Globus pallidus (tissue), 1 donor: ENCODE results near the gene UFD1.

ENCODE experiments used
- DNase-seq: peaks from one replicate; pipeline ENCODE4 v3.0.0-alpha.2; 2015; ENCODE audit warnings: low spot score

UFD1 gene, protein sequence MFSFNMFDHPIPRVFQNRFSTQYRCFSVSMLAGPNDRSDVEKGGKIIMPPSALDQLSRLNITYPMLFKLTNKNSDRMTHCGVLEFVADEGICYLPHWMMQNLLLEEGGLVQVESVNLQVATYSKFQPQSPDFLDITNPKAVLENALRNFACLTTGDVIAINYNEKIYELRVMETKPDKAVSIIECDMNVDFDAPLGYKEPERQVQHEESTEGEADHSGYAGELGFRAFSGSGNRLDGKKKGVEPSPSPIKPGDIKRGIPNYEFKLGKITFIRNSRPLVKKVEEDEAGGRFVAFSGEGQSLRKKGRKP

DNA sequence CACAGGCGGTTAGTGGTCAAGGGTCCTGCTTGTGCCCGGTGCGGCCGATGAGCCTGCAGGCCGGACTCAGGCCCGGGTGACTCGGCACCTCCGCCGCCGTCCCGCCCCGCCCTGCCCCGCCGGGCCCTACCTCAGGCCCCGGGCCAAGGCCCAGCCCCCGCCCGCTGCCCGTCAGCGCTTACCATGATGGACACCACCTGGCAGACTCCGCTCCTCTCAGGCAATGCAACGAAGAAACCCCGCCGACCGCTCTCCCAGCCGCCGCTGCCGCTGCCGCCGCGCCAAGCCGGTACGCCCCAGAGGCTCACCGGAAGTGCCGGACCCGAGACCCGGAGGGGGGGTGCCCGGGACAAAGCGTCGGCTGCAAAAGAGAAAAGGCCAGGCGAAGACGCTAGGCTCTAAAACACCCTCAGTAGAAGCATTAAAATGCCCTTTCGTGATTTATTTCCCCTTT, at the start of gene UFD1:
Gene UFD1 (minus strand): TSS at position 293 of the 454 bp plus-strand sequence. CDS start 108 bp downstream, at position 185.
- DNase-seq: peak; percentile 79

DNA sequence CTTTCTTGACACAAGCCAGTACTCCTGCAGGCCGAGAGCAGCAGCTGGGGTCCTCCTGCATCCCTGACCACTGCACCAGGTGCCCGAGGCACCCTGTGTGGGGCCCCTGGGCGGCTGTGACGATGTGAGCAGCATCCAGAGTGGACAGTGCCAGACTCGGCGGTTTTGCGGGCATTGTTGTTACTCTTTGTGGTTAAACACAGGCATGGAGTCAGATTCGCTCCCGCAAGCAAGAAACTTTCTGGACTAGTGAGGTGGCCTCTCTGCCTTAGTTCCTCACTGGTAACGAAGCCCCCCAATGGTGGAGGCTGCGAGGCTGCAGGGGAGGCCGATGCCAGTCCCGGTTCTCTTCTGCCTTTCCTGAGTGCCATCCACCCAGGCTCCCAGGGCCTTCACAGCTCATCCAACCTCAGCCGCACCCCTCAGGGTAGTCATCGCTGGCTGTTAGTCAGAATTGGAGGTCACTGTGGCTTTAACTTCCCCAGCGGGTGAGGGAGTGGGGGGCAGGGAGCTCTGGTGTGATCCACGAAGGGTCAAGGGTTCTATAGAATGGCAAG, 48.9 kb upstream of the UFD1 start:
- no peak for DNase-seq

DNA sequence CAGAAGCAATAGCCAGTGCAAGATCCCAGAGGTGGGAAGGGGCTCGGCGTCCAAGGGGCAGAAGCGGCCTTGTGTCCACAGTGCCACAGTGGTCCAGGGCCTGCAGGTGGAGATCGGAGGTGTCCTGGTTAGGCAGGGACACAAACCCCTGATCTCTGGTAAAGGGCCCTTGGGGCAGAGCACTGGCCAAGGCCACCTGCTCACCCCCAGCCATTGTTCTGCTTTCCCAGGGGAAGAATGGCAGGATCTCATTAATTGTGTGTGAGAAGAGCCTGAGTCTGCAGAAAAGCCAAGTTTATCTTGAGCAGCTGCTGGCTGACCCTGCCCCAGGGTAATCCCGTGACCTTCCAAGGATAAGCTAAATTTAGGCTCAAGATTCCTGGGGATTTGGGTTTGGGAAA, 48.3 kb upstream of the UFD1 start:
- no peak for DNase-seq

DNA sequence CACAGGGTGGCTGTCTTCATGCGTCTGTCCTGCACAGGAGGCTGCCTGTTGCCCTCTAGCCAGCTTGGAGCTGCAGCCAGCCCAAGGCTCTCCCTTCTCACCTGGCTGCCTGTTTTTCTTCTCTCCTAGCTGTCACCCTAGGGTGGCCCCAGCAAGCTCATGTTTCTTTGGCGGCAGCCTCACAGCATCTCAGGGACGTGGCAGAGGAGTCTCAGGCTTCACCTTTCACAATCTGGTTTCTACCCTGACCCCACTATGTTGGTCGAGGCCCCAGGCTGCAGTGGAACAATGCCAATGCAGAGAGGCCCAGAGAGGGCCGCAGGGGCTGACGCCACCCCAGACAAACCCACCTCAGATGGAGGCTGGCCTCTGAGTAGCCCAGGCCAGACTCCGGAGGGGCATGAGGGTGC, 47.7 kb upstream of the UFD1 start:
- DNase-seq: no peak

DNA sequence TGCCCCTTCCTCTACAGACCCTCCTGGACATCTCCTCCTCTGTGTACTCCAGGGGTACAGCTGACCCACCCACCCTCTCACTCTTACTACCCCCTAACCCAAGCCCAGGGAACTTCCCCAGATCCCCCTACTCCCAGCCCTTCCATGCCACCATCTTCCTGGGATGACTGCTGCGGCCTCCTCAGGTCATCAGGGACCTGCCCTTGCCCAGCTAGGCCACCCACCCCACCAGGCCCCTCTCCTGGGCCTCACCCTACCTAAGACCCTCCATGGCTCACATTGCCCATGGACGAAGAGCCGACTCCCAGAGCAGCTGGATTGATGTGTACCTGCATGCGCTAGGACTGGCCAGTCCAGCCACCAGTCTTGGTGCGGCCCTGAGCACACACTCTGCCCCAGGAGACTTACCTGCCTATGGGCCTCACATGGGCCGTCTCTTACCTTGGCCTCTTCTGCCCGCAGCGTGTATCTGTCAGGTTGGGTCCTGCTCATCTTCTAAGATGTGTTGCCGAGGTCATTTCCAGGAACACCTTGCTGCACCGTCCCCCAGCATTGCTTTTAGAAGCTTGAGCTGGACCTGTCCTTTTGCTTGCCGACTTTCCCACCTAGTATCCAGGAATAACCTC, 47.2 kb upstream of the UFD1 start:
- DNase-seq: no peak

DNA sequence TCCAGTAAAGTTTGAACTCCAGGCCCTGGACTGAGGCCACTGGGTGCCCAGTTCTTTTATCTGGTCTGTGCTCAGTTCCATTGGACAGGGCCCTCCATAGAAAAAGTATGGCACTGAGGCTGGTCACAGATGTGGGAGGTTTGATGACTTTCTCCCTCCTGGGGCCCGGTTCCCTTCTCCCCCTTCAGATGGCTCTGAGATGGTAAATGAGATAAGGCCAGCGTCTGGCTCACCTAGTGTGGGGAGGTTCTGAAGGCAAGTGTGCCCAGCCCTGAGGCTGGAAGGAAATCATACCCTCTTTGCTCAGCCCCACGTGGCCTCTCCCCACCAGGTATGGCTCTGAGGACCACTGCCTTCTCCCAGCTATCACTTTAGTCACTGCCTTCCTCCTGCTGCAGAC, 46.7 kb upstream of the UFD1 start:
- DNase-seq: no peak

DNA sequence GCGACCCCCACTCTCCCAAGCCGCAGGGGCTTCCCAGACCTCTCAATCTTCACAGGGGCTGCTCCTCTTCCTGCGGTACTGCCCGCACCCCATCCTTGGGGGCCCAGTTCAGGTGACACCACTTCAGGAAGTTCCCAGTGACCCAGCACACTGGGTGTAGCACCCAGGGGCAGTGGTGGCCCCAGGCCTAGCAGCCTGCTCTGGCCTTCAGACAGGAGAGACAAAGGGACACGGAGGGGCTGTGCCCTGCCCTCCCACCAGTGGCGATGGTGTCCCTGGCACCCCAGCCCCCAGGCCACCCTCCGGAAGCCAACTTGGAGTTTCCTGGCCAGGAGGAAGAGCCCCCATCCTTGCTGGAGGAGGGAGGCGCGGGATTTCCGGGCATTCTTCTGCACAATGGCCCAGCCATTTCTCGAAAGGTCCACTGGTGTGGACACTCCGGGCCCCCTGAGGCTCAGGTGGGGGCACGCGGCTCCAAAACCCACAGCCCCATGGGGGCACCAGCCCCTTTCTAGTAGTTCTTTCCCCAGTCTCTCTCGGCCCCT, 46.2 kb upstream of the UFD1 start:
- no peak for DNase-seq

DNA sequence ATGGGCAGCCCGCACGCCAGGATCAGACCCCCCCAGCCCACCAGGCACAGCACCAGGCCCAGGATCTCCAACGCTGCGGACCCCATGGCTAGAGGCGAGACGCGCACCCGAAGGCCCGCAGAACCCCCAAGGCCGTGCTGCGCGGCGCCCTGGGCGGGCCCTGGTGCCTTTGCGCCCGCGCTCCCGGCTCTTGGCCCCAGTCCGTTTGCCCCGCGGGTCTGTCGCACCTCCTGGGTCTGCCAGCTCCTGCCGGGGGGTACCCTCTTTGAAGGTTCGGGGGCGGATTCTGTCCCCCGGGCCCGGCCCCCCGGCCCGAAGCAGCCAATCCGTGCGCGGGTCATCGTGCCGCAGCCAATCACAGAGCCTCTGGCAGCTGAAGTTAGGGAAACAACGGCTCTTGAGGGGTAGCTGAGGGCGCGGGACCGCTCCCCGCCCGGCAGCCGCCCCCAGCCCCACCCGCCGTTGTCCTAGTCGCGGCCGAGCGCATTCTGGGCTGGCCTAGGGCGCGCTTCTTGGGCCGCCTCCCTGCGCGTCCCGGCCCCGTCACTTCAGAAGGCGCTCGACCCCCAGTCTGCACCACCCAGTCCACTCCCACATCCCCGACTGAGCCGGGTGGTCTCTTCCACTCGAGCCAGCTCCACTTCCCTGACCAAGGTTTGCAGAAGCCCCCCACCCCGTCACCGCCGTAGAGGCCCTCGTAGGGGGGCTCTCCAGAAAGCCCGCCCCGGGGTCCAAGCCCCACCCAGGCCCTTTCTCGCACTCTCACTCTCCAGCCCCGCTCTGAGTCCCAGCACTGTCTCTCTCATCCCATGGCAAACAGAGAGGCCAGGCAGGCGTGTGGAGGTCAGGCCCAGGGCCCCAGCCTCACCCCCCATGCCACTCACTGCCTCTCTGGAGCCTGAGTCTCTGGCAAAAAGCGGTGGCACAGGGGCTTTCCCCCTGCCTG, 45.5 kb upstream of the UFD1 start, which contains the start of gene CLDN5:
Gene CLDN5 (minus strand): TSS at position 241 of the 946 bp plus-strand sequence. CDS start 155 bp downstream, at position 86.
- DNase-seq: no peak

DNA sequence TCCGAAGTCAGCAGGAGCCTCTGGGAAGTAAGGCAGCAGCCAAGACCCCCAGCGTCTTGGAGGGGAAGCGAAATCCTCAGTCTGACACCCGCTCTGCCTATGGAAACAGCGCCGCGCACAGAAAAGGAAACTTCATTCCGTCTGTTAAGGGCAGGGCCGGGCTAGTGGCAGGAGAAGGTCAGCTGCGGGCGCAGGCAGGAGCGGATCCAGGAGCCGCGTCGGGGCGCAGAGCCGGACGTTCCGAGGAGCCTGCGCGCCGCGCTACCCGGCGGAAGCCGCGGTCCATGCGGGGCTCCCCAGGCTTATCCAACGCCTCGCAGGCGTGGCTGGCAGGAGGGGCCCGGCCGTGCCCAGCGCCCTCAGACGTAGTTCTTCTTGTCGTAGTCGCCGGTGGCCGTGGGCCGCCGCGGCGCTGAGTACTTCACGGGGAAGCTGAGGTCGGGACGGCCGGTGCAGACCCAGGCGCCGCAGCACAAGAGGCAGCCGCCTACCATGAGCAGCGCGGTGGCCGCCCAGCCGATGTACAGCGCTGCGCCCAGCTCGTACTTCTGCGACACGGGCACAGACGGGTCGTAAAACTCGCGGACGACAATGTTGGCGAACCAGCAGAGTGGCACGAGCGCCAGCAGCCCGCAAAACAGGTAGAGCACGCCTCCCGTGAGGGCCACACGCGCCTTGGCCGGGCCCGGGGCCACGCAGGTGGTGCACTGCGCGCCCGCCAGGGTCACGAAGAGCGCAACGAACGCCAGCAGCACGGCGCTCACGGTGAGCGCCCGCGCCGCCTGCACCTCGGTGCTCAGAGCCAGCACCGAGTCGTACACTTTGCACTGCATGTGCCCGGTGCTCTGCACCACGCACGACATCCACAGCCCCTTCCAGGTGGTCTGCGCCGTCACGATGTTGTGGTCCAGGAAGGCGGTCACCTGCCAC, 44.5 kb upstream of the UFD1 start:
- no peak for DNase-seq

DNA sequence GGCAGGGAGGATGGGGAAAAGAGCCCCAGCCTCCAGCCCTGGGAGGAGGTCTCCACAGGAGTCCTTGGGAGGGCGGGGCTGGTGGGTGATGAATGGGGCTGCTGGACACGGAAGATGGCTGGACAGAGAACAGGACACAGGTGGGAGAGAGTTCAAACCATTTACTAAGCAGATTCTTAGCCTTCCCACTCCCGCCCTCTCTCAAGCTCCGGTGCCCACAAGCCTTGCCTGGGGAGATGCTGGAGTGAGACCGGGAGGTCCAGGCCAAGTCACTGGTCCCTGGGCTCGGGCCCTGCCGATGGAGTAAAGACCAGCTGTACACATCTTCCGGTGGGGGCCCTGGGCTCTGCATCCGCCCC, 43.9 kb upstream of the UFD1 start:
- no peak for DNase-seq

DNA sequence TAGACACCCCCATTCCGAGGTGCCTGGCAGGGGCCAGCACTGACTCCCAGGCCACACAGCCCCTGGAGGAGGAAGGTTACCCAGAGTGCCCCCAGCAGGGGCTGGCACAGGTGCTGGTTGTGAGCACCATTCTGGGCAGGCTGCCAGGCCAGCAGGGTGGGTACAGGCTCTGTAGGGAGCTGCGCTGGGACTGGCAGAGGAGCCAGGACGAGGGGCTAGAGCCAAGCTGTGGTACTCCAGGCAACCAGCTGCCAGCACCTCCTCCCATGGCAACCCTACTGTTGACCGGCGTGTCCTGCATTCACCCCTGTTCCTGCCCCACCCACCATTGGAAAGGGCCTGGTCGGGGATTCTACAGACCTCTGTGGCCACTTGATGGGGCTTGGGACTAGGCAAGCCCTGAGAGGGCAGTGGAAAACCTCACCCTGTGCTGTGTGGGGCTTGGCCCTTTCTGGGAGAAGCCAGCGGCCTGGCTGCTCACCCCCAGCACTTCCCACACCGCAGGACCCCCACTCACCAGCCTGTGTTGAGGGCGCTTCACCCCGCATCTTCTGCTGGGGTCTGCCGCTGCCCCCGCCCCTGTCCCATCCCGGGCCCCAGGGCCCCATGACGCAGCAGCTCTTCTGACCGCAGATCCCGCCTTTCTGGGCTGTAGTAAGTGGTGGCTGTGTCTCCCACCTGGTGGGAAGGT, 43.3 kb upstream of the UFD1 start:
- peak; percentile 31 for DNase-seq

DNA sequence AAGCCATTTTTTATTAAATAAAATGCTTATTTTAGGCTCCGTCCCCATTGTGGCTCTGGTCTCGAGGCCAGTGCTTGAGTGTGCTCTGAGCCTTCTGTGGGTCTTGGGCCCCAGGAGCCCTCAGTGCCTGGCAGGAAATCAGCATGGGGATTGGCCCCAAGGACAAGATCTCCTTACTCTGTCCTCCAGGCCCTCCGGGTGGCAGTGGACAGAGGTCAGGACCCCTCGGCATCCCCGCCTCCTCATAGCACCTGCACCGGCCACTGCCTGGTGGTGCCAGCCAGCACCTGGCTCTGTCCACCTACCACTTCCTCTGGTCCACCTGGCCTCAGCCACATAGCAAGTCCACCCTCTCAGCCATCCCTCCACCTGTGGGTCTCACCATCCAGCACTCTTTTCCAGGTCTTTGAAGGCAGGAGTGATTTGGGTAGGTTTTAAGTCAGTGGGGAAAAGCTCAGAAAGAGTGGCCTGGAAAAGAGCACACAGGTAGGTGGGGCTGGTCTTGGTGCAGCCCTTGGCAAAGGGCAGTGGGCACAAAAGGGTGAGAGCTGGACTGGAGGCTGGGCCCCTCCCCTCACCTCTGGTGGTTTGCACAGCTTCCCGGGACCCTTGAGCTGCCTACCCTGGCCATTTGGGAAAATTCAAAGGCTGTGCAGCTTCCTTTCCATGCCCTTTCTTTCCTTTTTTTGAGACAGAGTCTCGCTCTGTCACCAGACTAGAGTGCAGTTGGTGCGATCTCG, 41.7 kb upstream of the UFD1 start:
- DNase-seq: no peak

DNA sequence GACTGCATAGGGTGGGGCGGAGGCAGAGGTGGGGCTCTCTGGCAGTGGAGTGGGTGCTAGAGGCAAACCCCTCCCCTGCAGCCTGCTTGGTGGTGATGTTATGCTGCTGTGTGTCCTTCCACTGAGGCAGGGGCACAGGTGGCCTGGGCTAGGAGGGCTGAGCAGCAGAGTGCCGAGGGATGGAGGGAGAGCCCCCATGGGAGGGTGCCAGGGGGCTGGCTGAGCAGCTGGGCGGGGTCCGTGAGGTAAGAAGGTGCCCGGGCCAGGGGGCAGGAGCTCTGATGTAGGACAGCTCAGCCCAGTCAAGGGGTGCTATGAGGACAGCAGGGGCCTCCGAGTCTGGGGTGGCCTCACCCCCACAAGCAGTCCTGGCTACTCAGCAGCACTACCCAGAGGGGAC, 41.0 kb upstream of the UFD1 start:
- DNase-seq: no peak

DNA sequence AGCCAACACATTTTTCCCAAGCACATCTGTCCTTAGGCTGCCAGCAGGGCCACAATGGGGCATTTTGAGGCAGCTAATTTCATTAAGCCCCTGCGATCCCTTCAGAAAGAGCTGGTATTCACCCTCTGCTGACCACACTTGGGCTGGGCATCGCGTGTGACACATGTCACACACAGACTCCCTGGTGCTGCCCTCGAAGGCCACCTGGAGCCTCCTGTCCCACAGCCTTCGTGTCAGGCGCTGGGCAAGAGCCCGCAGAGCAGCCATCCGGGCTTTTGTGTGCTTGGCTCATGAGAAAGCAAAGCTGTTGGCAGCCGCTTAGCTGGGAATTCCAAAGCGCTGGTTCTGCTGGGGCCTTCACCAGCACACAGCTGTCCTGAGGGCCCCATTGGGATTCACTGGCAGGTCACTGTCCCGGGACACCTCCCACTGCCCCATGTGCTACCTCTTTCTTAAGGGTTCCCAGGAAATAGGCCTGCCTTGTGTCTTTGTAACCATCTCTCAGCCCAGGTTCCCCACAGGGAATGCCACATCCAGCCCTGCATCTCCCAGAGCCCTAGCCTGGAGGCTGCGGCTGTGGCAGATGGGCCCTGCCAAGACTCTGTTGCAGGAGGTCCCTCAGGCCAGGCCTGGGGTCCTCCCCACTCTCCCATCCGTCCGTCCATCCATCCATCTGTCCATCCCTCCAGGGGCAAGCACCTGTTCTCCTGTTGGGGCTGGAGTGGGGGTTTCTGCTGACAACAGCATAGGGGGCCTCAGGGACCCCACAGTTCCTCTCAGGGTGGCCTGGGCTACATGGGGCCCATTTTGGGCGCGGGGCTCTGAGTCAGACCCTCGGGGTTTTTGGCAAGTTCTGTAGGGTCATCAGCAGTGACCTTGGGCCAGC, 40.3 kb upstream of the UFD1 start:
- peak; percentile 30 for DNase-seq

DNA sequence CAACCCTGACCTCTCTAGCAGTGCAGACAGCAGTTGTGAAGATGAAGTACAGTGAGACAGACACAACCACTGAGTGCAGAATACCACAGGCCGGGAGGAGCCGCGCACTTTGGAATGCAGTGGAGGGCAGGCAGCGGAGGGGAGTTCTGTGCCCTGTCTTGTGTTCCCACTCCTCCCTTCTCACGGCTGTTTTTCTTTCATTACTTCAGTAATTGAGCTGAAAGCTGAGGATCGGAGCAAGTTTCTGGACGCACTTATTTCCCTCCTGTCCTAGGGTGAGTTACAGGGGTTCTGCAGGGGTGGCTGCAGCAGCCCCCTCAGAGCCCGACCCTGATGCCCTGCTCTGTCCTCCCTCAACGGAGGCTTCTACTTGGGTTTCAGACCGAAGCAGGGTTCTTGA, 39.6 kb upstream of the UFD1 start:
- no peak for DNase-seq

DNA sequence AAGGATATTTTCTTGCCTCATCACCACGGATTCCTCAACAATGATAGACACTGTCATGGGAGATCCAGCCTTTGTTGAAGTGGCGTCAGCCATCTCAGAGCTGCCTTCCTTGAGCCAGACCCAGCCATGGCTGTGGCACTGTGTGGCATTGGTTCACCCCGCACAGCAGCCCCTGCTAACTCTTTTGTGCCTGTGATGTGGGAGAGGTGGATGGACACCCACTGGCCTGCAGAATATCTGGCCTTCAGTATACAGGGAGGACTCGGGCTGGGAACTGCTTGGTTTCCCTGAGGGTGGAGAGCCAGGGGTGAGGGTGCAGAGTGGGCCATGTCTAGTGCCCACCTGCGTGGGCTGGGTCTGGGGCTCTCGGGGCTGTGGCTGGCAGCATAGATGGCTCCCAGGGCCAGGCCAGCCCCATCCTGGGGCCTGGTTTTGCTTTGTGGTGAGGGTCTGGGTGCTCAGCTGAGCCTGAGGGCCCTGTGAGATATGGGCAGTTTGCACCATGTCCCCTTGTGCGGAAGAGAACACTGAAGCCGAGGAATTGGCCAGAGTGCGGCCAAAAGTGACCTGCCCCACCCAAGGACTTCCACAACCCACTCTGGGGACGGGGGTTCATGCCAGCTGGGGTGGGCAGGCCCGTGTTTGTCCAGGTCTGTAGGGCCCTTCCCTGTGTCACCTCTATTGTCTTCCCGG, 39.1 kb upstream of the UFD1 start:
- DNase-seq: no peak

DNA sequence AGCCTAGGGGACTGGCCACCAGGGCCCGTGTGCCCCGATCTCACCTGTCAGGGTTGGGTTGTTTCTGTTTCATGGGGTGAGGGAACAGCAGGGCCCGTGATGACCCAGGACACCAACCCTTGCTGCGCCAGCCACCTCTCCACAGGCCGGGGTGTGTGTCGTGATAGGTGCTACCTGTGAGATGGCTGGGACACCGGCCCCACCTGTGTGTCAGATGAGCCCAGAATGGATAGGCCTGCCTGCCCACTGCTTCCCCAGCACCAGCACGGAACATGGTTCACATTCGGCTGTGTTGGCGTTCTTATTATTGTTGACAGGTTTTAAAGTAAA, 38.1 kb upstream of the UFD1 start:
- no peak for DNase-seq
